IMR-90 (cell line): ENCODE data around the gene CYB5R4. TPM values are rescaled to one million over a fixed set of nuclear protein-coding genes. Genes with fewer than 3 reads are reported as not detected.

Source experiments
- ATAC-seq: fragments of 200-7000 bp; cut with Tn5 transposase; 2 replicates; pipeline ENCODE4 v1.9.1; 2020; ENCODE audit warnings: low read depth, mild to moderate bottlenecking, moderate library complexity
- BruUV-seq: library from RNA; stranded (reverse); fragments of 400-500 nt; replicated peaks from 2 replicates; lab custom pipeline; 2021; lab: Mats Ljungman, UMichigan
- CTCF ChIA-PET: fragments of 300-600 bp; formaldehyde crosslinking; extraction: SDS; loops from one replicate; lab custom pipeline; 2021; ENCODE audit warnings: antibody characterized with exemption; lab: Yijun Ruan, JAX
- POLR2A ChIA-PET: fragments of 300-600 bp; sonication (Branson Sonifier 250); formaldehyde crosslinking; loops from one replicate; lab custom pipeline; 2022; ENCODE audit warnings: antibody characterized with exemption; ENCODE audit not compliant: unreplicated experiment; lab: Charles Lee
- DNase-seq: peaks from one replicate; pipeline ENCODE4 v3.0.0; 2013
- H2AFZ ChIP-seq: replicated peaks from 2 replicates; pipeline ENCODE3; 2013; ENCODE audit warnings: low read length, mild to moderate bottlenecking; ENCODE audit not compliant: poor library complexity
- H2AK5ac ChIP-seq: 2 replicates; pipeline ENCODE4 v1.6.1; 2013; ENCODE audit warnings: low read depth, low read length, inconsistent platforms
- H2AK9ac ChIP-seq: replicated peaks from 2 replicates; pipeline ENCODE3; 2013; ENCODE audit warnings: mild to moderate bottlenecking, low read depth, low read length, moderate library complexity; ENCODE audit not compliant: poor library complexity
- H2BK120ac ChIP-seq: 2 replicates; pipeline ENCODE4 v1.6.1; 2013; ENCODE audit warnings: low read depth, low read length, inconsistent platforms
- H2BK15ac ChIP-seq: 3 replicates; pipeline ENCODE4 v1.6.1; 2013; ENCODE audit warnings: low read depth, low read length, inconsistent platforms
- H2BK20ac ChIP-seq: 2 replicates; pipeline ENCODE4 v1.6.1; 2013; ENCODE audit warnings: low read depth, mild to moderate bottlenecking, inconsistent platforms, low read length, moderate library complexity
- H2BK5ac ChIP-seq: 2 replicates; pipeline ENCODE4 v1.6.1; 2013; ENCODE audit warnings: mild to moderate bottlenecking, low read depth, low read length, inconsistent platforms; ENCODE audit not compliant: poor library complexity, severe bottlenecking
- H3K14ac ChIP-seq: replicated peaks from 2 replicates; pipeline ENCODE4 v1.6.1; 2013; ENCODE audit warnings: low read depth, low read length, inconsistent platforms
- H3K18ac ChIP-seq: 2 replicates; pipeline ENCODE4 v1.6.1; 2013; ENCODE audit warnings: low read depth, low read length, control low read depth
- H3K23ac ChIP-seq: 2 replicates; pipeline ENCODE4 v1.6.1; 2013; ENCODE audit warnings: low read depth, low read length, inconsistent platforms
- H3K27ac ChIP-seq: 2 replicates; pipeline ENCODE4 v1.5.1; 2013; ENCODE audit warnings: mild to moderate bottlenecking, control low read depth, low read length; ENCODE audit not compliant: insufficient read depth
- H3K27me3 ChIP-seq: 2 replicates; pipeline ENCODE4 v1.6.1; 2013; ENCODE audit warnings: low read length; ENCODE audit not compliant: control insufficient read depth, insufficient read depth
- H3K36me3 ChIP-seq: 2 replicates; pipeline ENCODE4 v1.6.1; 2013; ENCODE audit warnings: low read length, mixed read lengths; ENCODE audit not compliant: control insufficient read depth, insufficient read depth
- H3K4ac ChIP-seq: 2 replicates; pipeline ENCODE4 v1.6.1; 2013; ENCODE audit warnings: low read depth, low read length, inconsistent platforms
- H3K4me1 ChIP-seq: 2 replicates; pipeline ENCODE4 v1.6.1; 2013; ENCODE audit warnings: low read length, mixed read lengths; ENCODE audit not compliant: control insufficient read depth, insufficient read depth
- H3K4me2 ChIP-seq: 2 replicates; pipeline ENCODE4 v1.6.1; 2013; ENCODE audit warnings: low read depth, mild to moderate bottlenecking, control low read depth, low read length, moderate library complexity
- H3K4me3 ChIP-seq: 2 replicates; pipeline ENCODE4 v1.5.1; 2013; ENCODE audit warnings: low read depth, mild to moderate bottlenecking, control low read depth, low read length, moderate library complexity; ENCODE audit not compliant: insufficient read depth
- H3K56ac ChIP-seq: 2 replicates; pipeline ENCODE4 v1.6.1; 2013; ENCODE audit warnings: low read length, inconsistent platforms; ENCODE audit not compliant: insufficient read depth; ENCODE audit errors: extremely low read depth
- H3K79me1 ChIP-seq, 2 experiments: 2 replicates each; pipeline ENCODE4 v1.6.1; 2013; ENCODE audit warnings: low read length in 2 of 2, inconsistent platforms in 1 of 2, low read depth in 1 of 2
- H3K9ac ChIP-seq: 2 replicates; pipeline ENCODE4 v1.6.1; 2013; ENCODE audit warnings: low read depth, low read length, control low read depth
- H3K9me1 ChIP-seq: 2 replicates; pipeline ENCODE4 v1.6.1; 2013; ENCODE audit warnings: low read length, inconsistent platforms; ENCODE audit not compliant: insufficient read depth
- H3K9me3 ChIP-seq: 2 replicates; pipeline ENCODE4 v1.6.1; 2013; ENCODE audit warnings: low read length; ENCODE audit not compliant: control insufficient read depth, insufficient read depth
- H4K20me1 ChIP-seq: 2 replicates; pipeline ENCODE4 v1.6.1; 2013; ENCODE audit warnings: low read length, inconsistent platforms; ENCODE audit not compliant: insufficient read depth
- H4K5ac ChIP-seq: 2 replicates; pipeline ENCODE4 v1.6.1; 2013; ENCODE audit warnings: mild to moderate bottlenecking, low read depth, low read length, control low read depth
- H4K8ac ChIP-seq, 2 experiments: 2 replicates each; pipeline ENCODE4 v1.6.1; 2013; ENCODE audit warnings: low read depth in 2 of 2, low read length in 2 of 2, control low read depth in 1 of 2, inconsistent platforms in 1 of 2
- H4K91ac ChIP-seq: 2 replicates; pipeline ENCODE4 v1.6.1; 2013; ENCODE audit warnings: low read depth, low read length, inconsistent platforms; ENCODE audit not compliant: insufficient read depth
- BHLHE40 ChIP-seq: fragments of 150-350 bp; IDR thresholded peaks from 2 replicates; pipeline ENCODE4 v1.6.1; 2016; ENCODE audit warnings: mild to moderate bottlenecking, low read depth, low read length
- FOS ChIP-seq: fragments of 150-350 bp; IDR thresholded peaks from 2 replicates; pipeline ENCODE4 v1.6.1; 2016; ENCODE audit warnings: low read depth, low read length
- RFX5 ChIP-seq: IDR thresholded peaks from 2 replicates; pipeline ENCODE4 v1.8.0; 2012; ENCODE audit warnings: low read depth, mild to moderate bottlenecking, low read length, moderate library complexity
- dilution Hi-C: fragments of 300-500 bp; cut with HindIII; formaldehyde crosslinking; loops from one replicate; pipeline ENCODE4 v1.14.3; 2018; ENCODE audit warnings: low sequenced_read_pairs; ENCODE audit not compliant: unreplicated experiment
- in situ Hi-C: fragments of 300-500 bp; cut with MboI; formaldehyde crosslinking; loops from 3 replicates; pipeline ENCODE4 v1.14.3; 2019; ENCODE audit warnings: low sequenced_read_pairs, inconsistent platforms, mixed read lengths
- intact Hi-C: fragments of 100-400 bp; cut with micrococcal nuclease; formaldehyde crosslinking; loops from 2 replicates; pipeline ENCODE4 v1.10.0; 2022
- polyA plus RNA-seq, 3 experiments: library from polyadenylated mRNA; depleted of rRNA; stranded (reverse); fragments of >200 nt; gene quantifications; 2 replicates each; pipeline ENCODE4 v1.2.3, GENCODE V29; 2012; ENCODE audit warnings: low replicate concordance in 1 of 3
- total RNA-seq: library from RNA; depleted of rRNA; stranded (reverse); fragments of >200 nt; gene quantifications from 2 replicates; pipeline ENCODE4 v1.2.3, GENCODE V29; 2012

The CYB5R4 gene
- total and polyA plus RNA-seq, 2 of the 4 experiments (the other 2 are of a cell fraction), result 3.2 to 6.1 TPM

DNA sequence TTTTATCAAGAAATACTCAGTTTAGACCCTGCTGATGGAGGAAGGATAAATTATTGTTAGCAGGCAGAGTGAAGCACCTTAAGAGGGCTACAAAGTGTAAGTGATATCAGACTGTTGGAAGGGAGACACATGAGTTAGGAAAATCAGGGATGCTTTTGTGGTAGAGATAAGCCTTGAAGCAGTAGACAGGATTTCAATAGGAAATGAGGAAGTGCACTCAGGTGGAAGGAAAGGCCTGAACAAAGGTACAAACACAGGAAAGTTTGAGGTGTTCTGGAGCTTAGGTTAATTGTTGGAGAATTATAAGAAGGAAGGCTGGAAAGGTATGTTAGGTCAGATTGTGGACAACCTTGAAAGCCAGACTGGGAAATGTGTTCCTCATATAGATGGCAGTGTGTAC, 7.6 kb downstream of the CYB5R4 start:
- Histone ChIP-seq H4K8ac (peak overlapping the region in 1 of 2 experiments; percentile 71; a peak in 2 of 4 replicates), H4K91ac (peak overlapping the region; percentile 14; the same call in 1 of the 2 replicates), H2AK9ac (no peak overlapping the region), H3K4me1 (peaks cover 9% of the 10 kb centered on the region), H2AFZ (no peak overlapping the region), H2BK15ac (peak overlapping the region; percentile 69; the same call in 2 of the 3 replicates), H2BK5ac (peak overlapping the region; percentile 66), H3K27me3 (no peaks in the 10 kb centered on the region), H4K20me1 (peaks cover 3% of the 10 kb centered on the region; the same call in 1 of the 2 replicates), H2BK120ac (peak overlapping the region; percentile 21), H3K36me3 (peaks cover 9% of the 10 kb centered on the region; the same call in 1 of the 2 replicates), H3K9ac (no peak overlapping the region), H3K4ac (peak overlapping the region; percentile 57; the same call in 1 of the 2 replicates), H3K56ac (no peak overlapping the region), H3K9me1 (peaks cover 2% of the 10 kb centered on the region; the same call in 1 of the 2 replicates), H3K9me3 (no peaks in the 10 kb centered on the region), H3K27ac (no peak overlapping the region), H4K5ac (peak overlapping the region; percentile 74; the same call in 1 of the 2 replicates), H3K4me2 (no peak overlapping the region), H3K23ac (peak overlapping the region; percentile 42; the same call in 1 of the 2 replicates), H3K14ac (peak overlapping the region; percentile 11; the same call in 1 of the 2 replicates), H3K79me1 (peaks cover 18 to 34% of the 10 kb centered on the region in 2 experiments), H2BK20ac (peak overlapping the region; percentile 20), H2AK5ac (peak overlapping the region; percentile 85; the same call in 1 of the 2 replicates), H3K18ac (peak overlapping the region; percentile 87; the same call in 1 of the 2 replicates), H3K4me3 (no peak overlapping the region)
- no peak for ATAC-seq
- POLR2A ChIA-PET, result no interaction called here
- TF ChIP-seq FOS (no peak), BHLHE40 (no peak), RFX5 (no peak)
- no TSS peak for BruUV-seq
- DNase-seq, result no peak
- in situ Hi-C loops, result no loop called here
- CTCF ChIA-PET, result no interaction called here
- dilution Hi-C loops, result no loop called here
- intact Hi-C loops, result no loop called here
